ENCODE data around the gene MTG1. TPM values are rescaled to one million over a fixed set of nuclear protein-coding genes. Genes with fewer than 3 reads are reported as not detected.

MTG1 gene
- total RNA-seq, 4 donors from 2014 or later = 26.5 to 139 (median 47.0) TPM

DNA sequence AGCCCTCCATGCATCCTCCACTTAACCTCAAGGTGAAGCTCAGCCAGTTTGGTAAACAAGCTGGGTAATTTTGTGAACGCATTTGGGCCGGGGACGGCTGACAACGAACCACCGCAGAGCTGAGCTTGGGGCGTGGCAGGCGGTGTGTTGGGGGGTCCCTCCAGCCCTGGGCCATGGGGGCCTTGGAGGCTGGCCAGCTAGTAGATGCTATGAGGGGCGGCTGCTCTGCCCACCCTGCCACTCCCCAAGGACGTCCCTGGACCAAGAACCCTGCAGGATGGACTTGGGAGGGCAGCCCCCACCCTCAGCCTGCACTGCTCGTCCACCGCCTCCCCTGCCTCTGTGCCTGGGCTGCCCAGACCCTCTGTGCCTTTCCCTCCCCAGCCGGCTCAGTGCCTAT is 47.8 kb downstream of the MTG1 start:
- Histone ChIP-seq H3K4me3 (no peak overlapping the region), H3K27me3 (no peaks in the 10 kb centered on the region), H3K27ac (no peak overlapping the region), H3K9me3 (peaks cover 4 to 5% of the 10 kb centered on the region in 2 donors), H3K36me3 (no peaks in the 10 kb centered on the region), H3K4me1 (no peaks in the 10 kb centered on the region)
- no peak for DNase-seq
- in situ Hi-C loops (cut with MboI; ENCODE audit: low pct_ligation_motif_present in 1 of 4, low pct_unique_long_range_greater_than_20kb in 1 of 4, low sequenced_read_pairs in 3 of 4) (no loop called here), intact Hi-C loops (cut with DNase I; ENCODE audit: low total_unique reads) (no loop called here)
- WGBS, 2 donors (ENCODE audit: low coverage in 1 of 2) = 86% methylated on average over 11 of the region's 12 CpGs; no CpG with 5 or more reads in 1 of the 2 donors
- TF ChIP-seq POLR2AphosphoS5 (IDR thresholded peaks at IDR 0.05) (no peak), EP300 (IDR thresholded peaks at IDR 0.05; ENCODE audit: low read depth) (no peak), CTCF (IDR thresholded peaks at IDR 0.05) (no peak), POLR2A (IDR thresholded peaks at IDR 0.05) (no peak)

GRCh38 chr10:133442191-133442966 is 48.4 kb downstream of the MTG1 start:
- no peak overlapping the region for H3K27ac ChIP-seq
- intact Hi-C loops (cut with DNase I; ENCODE audit: low total_unique reads) = no loop called here
- no peak for TF ChIP-seq POLR2A (IDR thresholded peaks at IDR 0.05)
- TF ChIP-seq EP300 (IDR thresholded peaks at IDR 0.05; ENCODE audit: low read depth) = no peak
- no peak for TF ChIP-seq CTCF (IDR thresholded peaks at IDR 0.05)
- no peak for TF ChIP-seq POLR2AphosphoS5 (IDR thresholded peaks at IDR 0.05)
- DNase-seq = no peak
- H3K27me3 ChIP-seq = no peaks in the 10 kb centered on the region
- H3K9me3 ChIP-seq = peaks cover 10 to 11% of the 10 kb centered on the region in 2 donors
- WGBS, 2 donors (ENCODE audit: low coverage in 1 of 2) = 75% methylated on average over 21 of the region's 23 CpGs; no CpG with 5 or more reads in 1 of the 2 donors
- H3K4me3 ChIP-seq = no peak overlapping the region
- H3K4me1 ChIP-seq = no peaks in the 10 kb centered on the region
- in situ Hi-C loops (cut with MboI; ENCODE audit: low pct_ligation_motif_present in 1 of 4, low pct_unique_long_range_greater_than_20kb in 1 of 4, low sequenced_read_pairs in 3 of 4) = no loop called here
- no peaks in the 10 kb centered on the region for H3K36me3 ChIP-seq

DNA sequence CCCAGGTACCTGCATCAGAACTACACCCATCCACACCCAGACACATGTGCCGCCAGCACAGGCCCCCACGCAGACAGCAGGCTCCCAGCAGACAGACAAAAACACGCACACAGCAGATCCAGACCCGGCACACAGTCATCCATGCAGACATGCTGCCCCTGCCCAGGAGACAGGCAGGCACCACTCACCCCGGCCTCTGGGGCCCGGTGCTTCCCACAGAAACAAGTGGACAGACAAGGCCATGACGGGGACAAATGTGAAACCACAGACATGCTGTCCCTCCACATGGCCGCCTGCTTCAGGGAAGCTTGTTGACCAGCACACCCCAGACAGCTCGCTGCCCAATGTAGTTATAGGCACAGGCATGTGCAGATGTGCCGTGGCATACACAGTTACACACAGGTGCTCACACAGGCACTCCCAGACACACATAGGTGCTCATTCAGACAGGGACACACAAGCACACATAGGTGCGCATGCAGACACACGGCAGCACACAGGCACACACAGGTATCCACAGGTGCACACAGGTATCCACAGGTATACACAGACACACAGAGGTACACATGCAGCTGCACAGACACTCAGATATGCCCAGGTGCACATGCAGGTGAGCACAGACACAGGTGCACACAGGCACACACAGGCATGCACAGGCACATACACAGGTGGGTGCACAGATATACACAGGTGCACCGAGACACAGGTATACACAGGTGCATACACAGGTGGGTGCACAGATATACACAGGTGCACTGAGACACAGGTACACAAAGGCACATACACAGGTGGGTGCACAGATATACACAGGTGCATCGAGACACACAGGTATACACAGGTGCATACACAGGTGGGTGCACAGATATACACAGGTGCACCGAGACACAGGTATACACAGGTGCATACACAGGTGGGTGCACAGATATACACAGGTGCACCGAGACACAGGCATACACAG is 49.3 kb downstream of the MTG1 start:
- intact Hi-C loops (cut with DNase I; ENCODE audit: low total_unique reads) = no loop called here
- Histone ChIP-seq H3K4me3 (no peak overlapping the region), H3K9me3 (peaks cover 18 to 19% of the 10 kb centered on the region in 2 donors), H3K27me3 (no peaks in the 10 kb centered on the region), H3K4me1 (no peaks in the 10 kb centered on the region), H3K36me3 (no peaks in the 10 kb centered on the region), H3K27ac (no peak overlapping the region)
- no peak for TF ChIP-seq POLR2AphosphoS5 (IDR thresholded peaks at IDR 0.05)
- TF ChIP-seq EP300 (IDR thresholded peaks at IDR 0.05; ENCODE audit: low read depth) = no peak
- TF ChIP-seq CTCF (IDR thresholded peaks at IDR 0.05) = no peak
- TF ChIP-seq POLR2A (IDR thresholded peaks at IDR 0.05) = no peak
- in situ Hi-C loops (cut with MboI; ENCODE audit: low pct_ligation_motif_present in 1 of 4, low pct_unique_long_range_greater_than_20kb in 1 of 4, low sequenced_read_pairs in 3 of 4) = no loop called here
- DNase-seq = no peak
- WGBS, 2 donors (ENCODE audit: low coverage in 1 of 2) = 87% methylated on average over 16 of the region's 16 CpGs; no CpG with 5 or more reads in 1 of the 2 donors
